WTC11 (cell line): ENCODE data around the gene ZNF620. TPM values are rescaled to one million over a fixed set of nuclear protein-coding genes. Genes with fewer than 3 reads are reported as not detected.

Experiments
- ARID4B ChIP-seq: sonication (generic); formaldehyde crosslinking; IDR thresholded peaks from 2 replicates; pipeline ENCODE4 v1.8.0; 2023; ENCODE audit warnings: missing genetic modification reagents, mild to moderate bottlenecking, borderline replicate concordance
- CTCF ChIP-seq: fragments of 200-600 bp; IDR thresholded peaks from 2 replicates; pipeline ENCODE4 v1.8.0; 2022; ENCODE audit warnings: antibody characterized with exemption
- E2F4 ChIP-seq: sonication (generic); formaldehyde crosslinking; IDR thresholded peaks from 2 replicates; pipeline ENCODE4 v1.8.1; 2022; ENCODE audit warnings: low read depth, mild to moderate bottlenecking, moderate library complexity, missing genetic modification reagents, borderline replicate concordance
- ELF4 ChIP-seq: sonication (generic); formaldehyde crosslinking; IDR thresholded peaks from 2 replicates; pipeline ENCODE4 v1.8.1; 2022; ENCODE audit warnings: low read depth, mild to moderate bottlenecking, moderate library complexity, missing genetic modification reagents
- ERG ChIP-seq: fragments of 250-450 bp; sonication (Bioruptor Pico); IDR thresholded peaks from 2 replicates; pipeline ENCODE4 v1.8.0; 2021; ENCODE audit warnings: mild to moderate bottlenecking
- ESRRA ChIP-seq: sonication (generic); formaldehyde crosslinking; IDR thresholded peaks from 2 replicates; pipeline ENCODE4 v1.8.1; 2022; ENCODE audit warnings: mild to moderate bottlenecking, missing genetic modification reagents, borderline replicate concordance
- FOXP1 ChIP-seq: sonication (generic); formaldehyde crosslinking; IDR thresholded peaks from 2 replicates; pipeline ENCODE4 v1.8.0; 2022; ENCODE audit warnings: missing genetic modification reagents, mild to moderate bottlenecking, moderate library complexity, borderline replicate concordance
- GTF2I ChIP-seq: fragments of 250-450 bp; sonication (Bioruptor Pico); conservative IDR thresholded peaks from 2 replicates; pipeline ENCODE4 v1.4.0; 2021; ENCODE audit warnings: mild to moderate bottlenecking
- IRF2 ChIP-seq: sonication (generic); formaldehyde crosslinking; IDR thresholded peaks from 2 replicates; pipeline ENCODE4 v1.8.0; 2022; ENCODE audit warnings: low read depth, missing genetic modification reagents, borderline replicate concordance
- JAZF1 ChIP-seq: fragments of 250-450 bp; sonication (Bioruptor Pico); IDR thresholded peaks from 2 replicates; pipeline ENCODE4 v1.9.0; 2021; ENCODE audit warnings: moderate library complexity, mild to moderate bottlenecking, inconsistent platforms
- JUN ChIP-seq: sonication (generic); formaldehyde crosslinking; IDR thresholded peaks from 2 replicates; pipeline ENCODE4 v1.8.0; 2023; ENCODE audit warnings: mild to moderate bottlenecking, missing genetic modification reagents
- MXD4 ChIP-seq: fragments of 250-450 bp; sonication (Bioruptor Pico); IDR thresholded peaks from 2 replicates; pipeline ENCODE4 v1.8.0; 2021; ENCODE audit warnings: mild to moderate bottlenecking, moderate library complexity, borderline replicate concordance
- NFYB ChIP-seq: sonication (generic); formaldehyde crosslinking; conservative IDR thresholded peaks from 2 replicates; pipeline ENCODE4 v1.8.0; 2022; ENCODE audit warnings: low read depth, missing genetic modification reagents
- RORB ChIP-seq: fragments of 250-450 bp; sonication (Bioruptor Pico); IDR thresholded peaks from 2 replicates; pipeline ENCODE4 v1.9.0; 2021; ENCODE audit warnings: mild to moderate bottlenecking
- SMAD3 ChIP-seq: sonication (generic); formaldehyde crosslinking; IDR thresholded peaks from 2 replicates; pipeline ENCODE4 v1.8.0; 2022; ENCODE audit warnings: missing genetic modification reagents, mild to moderate bottlenecking, borderline replicate concordance
- TCF7 ChIP-seq: sonication (generic); formaldehyde crosslinking; IDR thresholded peaks from 2 replicates; pipeline ENCODE4 v1.8.0; 2022; ENCODE audit warnings: mild to moderate bottlenecking, low read depth, missing genetic modification reagents, moderate library complexity
- USF1 ChIP-seq: sonication (generic); formaldehyde crosslinking; IDR thresholded peaks from 2 replicates; pipeline ENCODE4 v1.8.0; 2022; ENCODE audit warnings: mild to moderate bottlenecking, missing genetic modification reagents
- ZBTB43 ChIP-seq: sonication (generic); formaldehyde crosslinking; IDR thresholded peaks from 2 replicates; pipeline ENCODE4 v1.8.1; 2023; ENCODE audit warnings: mild to moderate bottlenecking, missing genetic modification reagents
- ZNF317 ChIP-seq: sonication (generic); formaldehyde crosslinking; IDR thresholded peaks from 2 replicates; pipeline ENCODE4 v1.8.1; 2023; ENCODE audit warnings: low read depth, mild to moderate bottlenecking, moderate library complexity, missing genetic modification reagents, borderline replicate concordance
- ZNF532 ChIP-seq: fragments of 250-450 bp; sonication (Bioruptor Pico); IDR thresholded peaks from 2 replicates; pipeline ENCODE4 v1.9.0; 2021; ENCODE audit warnings: mild to moderate bottlenecking, borderline replicate concordance
- total RNA-seq: library from RNA; stranded (reverse); gene quantifications from 3 replicates; pipeline ENCODE4 v1.2.3, GENCODE V29; 2021

ZNF620 gene
- total RNA-seq, 1 experiment from 2014 or later: 15.6 TPM

GRCh38 chr3:40456940-40457823, 48.7 kb upstream of the ZNF620 start, which contains the start of gene RPL14 (continued):
- no peak for TF ChIP-seq CTCF
- no peak for TF ChIP-seq GTF2I
- peak; percentile 57; the same call in 1 of the 2 replicates for TF ChIP-seq JUN
- 0 out of 2 replicates have a peak, but pooled peaks have one; percentile 57 for TF ChIP-seq ARID4B (CRISPR knock-in tag)
- peak; percentile 28; the same call in 1 of the 2 replicates for TF ChIP-seq SMAD3 (CRISPR knock-in tag)
- peak; percentile 61; the same call in 1 of the 2 replicates for TF ChIP-seq USF1 (CRISPR knock-in tag)
- TF ChIP-seq JAZF1 (CRISPR knock-in tag): no peak
- TF ChIP-seq MXD4: no peak
- no peak for TF ChIP-seq ZNF317 (CRISPR knock-in tag)
- TF ChIP-seq NFYB (CRISPR knock-in tag): peak; percentile 73
- TF ChIP-seq TCF7 (CRISPR knock-in tag): peak; percentile 75; the same call in 1 of the 2 replicates
- no peak for TF ChIP-seq ZNF532 (CRISPR knock-in tag)
- no peak for TF ChIP-seq ELF4 (CRISPR knock-in tag)
- no peak for TF ChIP-seq ERG (CRISPR knock-in tag)
- TF ChIP-seq IRF2: no peak
- TF ChIP-seq ZBTB43 (CRISPR knock-in tag): no peak
- no peak for TF ChIP-seq RORB (CRISPR knock-in tag)
- TF ChIP-seq ESRRA (CRISPR knock-in tag): peak; percentile 39; the same call in 1 of the 2 replicates
- TF ChIP-seq E2F4: 0 out of 2 replicates have a peak, but pooled peaks have one; percentile 30
- TF ChIP-seq FOXP1 (CRISPR knock-in tag): peak; percentile 94; the same call in 1 of the 2 replicates
